ENCODE measurements around the gene SYT1.
"Not testable (repeated sequence)": the region's sequence is repeated elsewhere in the genome, so short reads cannot be mapped to it uniquely, and the experiment has no call there.

The SYT1 gene

DNA sequence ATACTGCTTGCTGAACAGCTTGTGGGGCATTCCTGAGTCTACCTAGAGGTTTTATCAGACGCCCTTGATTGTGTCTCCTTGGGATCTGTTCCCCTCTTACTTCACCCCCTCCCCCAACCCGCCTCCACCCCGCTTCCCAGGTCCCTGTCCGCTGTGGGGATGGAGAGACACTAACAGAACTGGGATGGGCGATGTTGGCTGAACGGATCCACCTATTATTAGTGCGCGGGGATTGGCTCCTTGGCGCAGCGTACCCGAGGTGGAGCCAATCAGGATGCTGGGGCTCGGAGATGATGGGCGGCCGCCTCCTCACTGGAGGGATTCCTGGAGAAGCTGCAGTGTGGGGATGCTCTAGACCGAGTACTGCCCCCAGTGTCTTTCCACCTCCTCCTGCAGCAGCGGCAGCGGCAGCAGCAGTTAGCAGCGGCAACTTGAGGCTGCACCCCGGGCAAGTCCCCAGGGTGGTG, at the start of gene SYT1:
Gene SYT1, plus strand, starts transcription at position 372 of the 467 bp plus-strand sequence.
- peak; percentile 95 for DNase-seq

DNA sequence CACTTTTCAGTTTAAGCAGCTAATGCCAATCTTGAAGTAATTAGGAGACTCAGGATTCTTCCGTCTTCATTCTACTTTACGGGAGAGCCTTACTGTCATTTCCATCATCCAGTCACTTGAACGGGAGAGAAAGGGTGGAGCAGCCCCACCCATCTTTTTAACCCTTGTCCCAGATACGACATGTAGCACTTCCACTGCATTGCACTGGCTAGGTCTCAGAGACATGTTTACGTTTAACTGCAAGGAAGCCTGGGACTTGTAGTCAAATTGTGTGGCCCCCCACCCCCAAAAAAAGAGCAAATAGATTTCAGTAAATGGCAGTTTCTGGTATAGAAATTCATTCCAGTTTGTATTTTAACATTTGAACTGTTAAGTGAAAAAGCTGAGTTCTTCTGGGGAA, 46.1 kb upstream of the SYT1 start:
- DNase-seq, result no peak

DNA sequence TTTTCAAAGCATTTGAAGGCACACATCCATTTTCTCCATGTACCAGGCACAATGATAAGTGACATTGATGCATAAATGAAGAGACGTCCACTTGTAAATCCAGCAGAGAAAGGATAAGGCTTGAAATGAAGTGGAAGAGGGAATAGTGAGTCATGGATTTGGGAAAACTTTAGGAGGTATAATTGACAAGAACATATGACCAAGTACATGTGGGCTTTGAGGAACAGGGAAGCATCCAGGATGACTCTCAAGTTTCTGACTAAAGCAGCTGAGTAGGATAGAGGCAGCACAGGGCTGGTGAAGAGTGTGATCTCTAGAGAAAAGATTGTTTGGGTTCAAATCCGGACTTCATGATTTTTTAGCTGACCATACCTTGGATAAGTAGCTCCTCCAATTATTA, 43.6 kb upstream of the SYT1 start:
- DNase-seq, result no peak

DNA sequence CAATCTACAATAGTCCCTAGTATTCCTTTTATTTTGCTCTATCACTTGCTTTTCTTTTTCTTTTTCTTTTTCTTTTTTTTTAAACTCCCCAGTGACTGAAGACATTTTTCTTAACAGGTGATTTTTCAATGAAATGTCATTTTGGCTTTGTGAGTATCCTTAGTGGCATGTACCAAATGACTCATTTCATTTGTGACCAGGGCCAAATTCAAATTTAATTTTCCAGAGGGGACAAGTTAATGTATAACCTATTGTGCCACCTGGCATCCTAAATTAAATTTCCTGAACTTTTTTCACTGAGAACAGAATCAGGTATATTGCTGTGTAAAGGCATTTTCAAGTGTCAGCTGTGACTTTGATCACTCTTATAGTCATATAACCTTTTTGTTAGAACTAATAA, 39.7 kb upstream of the SYT1 start:
- DNase-seq, result no peak

DNA sequence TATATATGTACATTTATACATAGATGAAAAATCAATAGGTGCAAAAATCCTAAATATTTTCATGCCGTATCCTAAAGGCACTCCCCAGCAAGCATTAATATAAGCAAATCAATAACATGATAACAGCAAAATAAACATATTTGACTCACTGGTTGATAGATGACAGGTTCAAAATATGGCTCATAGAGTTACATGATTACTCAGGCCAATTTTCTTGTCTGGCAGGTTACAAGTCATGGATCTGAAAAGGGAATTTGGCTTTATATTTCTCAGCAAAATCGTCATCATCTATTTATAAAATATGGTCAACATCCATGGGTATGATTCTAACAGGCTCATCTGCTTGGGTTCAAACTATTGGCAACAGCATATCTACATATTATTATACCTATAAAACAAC, 34.9 kb upstream of the SYT1 start:
- no peak for DNase-seq

DNA sequence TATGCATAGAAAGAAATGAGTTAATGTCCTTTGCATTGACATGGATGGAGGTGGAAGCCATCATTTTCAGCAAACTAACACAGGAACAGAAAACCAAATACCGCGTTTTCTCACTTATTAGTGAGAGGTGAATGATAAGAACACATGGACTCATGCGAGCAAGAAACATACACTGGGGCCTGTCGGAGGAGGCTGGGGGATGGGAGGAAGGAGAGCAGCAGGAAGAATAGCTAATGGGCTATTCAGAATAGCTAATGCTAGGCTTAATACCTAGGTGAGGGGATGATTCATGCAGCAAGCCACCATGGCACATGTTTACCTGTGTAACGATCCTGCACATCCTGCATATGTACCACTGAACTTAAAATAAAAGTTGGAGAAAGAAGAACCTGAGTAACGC, 29.1 kb upstream of the SYT1 start:
- DNase-seq, result no peak

DNA sequence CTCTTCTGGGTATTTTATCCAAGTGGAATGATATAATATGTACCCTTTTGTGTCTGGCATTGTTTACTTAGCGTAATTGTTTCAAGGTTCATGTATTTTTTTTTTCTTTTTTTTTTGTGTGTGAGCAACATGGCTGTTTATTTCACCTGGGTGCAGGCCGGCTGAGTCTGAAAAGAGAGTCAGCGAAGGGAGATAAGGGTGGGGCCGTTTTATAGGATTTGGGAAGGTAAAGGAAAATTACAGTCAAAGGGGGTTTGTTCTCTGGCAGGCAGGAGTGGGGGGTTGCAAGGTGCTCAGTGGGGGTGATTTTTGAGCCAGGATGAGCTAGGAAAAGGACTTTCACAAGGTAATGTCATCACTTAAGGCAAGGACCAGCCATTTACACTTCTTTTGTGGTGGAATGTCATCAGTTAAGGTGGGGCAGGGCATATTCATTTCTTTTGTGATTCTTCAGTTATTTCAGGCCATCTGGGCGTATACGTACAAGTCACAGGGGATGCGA, 24.0 kb upstream of the SYT1 start:
- not testable (repeated sequence) for DNase-seq

DNA sequence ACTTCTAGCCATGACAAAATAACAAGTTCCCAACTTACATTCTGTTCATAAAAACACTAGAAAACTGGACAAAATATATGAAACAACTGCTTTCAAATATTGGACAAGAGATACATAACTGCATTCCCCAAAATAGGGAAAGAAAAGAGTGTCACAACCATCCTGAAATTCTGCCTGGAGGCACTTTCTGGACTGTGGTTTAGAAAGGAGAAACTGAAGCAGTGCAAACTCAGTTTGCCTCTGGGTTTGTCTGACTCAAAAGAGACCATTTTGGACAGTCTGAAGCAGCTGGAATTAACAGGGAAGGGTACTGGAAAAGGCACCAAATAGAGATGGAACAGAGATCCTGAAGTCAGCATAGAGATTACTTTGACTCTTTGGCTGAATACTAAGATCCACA, 11.3 kb upstream of the SYT1 start:
- no peak for DNase-seq

DNA sequence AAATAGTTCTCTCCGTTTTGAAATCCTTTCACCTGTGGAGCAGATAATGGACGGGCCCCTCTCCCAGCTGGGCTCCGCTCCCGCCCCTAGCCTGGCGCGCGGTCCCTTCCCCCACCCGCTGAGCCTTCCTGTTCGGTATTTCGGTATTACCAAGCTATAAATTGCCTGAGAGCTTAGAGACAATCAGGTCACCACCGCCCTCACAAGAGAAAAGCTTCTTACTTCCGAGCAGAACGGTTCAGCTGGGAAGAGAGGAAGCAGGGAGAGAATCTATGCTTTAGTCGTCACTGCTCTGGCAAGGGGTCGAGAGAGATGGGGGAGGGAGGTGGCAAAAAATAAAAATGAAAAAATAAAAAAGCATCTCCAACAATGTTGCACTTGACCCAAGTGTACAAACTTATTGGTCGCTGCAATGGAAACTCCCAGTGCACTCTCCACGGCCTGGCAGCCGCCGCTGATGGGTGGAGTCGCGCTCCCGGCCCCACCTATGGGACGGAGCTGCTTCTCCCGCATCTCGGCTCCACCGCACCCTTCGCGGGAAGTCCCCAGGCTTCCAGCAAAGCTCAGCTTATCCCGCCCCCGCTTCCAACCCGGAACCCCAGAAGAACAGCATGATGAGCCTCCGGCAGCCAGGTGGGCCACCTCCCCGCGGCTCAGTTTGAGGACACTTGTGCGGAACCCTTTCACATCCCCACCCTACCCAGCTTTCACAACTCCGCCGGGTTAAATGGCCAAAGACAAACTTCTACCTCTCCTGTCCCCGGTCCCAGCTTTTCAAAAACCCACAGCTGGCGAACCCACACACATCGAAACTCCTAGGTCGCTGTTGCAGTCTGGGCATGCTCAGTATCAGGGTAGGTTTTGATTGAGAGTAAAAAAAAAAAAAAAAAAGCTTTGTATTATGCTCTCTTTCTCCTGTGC, 832 bp upstream of the SYT1 start:
- peak; percentile 88 for DNase-seq

DNA sequence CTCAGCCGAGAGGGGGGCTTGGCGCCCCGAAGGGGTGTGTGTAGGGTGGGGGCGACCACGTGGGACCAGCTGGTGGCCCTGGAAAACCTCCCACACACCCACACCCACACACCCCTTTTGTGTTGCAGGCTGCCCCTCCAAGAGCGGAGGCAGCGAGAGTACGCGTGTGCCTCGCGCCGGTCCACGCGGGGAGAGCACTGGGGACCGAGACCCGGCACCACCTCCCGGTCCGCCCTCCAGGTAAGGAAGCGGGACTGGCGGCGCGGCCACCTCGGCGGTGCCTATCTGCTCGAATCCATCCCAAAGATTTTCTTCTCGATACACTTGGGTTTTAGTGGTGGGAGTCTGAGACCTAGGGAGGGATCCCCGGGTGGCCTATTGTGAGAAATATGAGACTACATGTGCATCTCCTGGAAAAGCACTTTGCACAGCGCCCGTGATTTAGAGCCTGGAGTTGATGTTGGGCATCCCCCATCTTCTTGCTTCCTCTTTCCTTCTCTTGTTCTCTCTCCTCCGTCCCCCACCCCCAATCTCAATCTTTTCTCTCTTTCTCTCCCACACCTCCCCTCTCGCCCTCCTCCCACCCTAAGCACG, 393 bp downstream of the SYT1 start:
- DNase-seq, result peak; percentile 61

DNA sequence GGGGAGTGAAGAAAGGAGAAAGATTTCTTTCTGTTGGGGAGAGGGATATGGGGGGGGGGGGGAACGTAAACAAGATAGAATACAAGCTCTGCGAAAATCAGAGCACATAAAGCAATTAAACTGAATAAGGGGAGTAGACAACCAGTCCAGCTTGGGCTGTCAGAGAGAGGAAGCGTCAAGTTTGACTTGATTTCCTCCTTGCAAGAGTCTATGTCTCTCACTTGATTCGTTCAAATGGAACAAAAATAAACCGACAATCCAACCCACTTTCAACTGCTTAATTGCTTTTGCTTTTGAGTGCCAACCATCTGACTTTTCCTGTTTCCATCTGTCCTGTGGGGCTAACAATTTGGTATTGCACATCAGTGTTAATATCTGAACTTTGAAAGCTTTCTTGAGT, 942 bp downstream of the SYT1 start:
- DNase-seq, result peak; percentile 21

DNA sequence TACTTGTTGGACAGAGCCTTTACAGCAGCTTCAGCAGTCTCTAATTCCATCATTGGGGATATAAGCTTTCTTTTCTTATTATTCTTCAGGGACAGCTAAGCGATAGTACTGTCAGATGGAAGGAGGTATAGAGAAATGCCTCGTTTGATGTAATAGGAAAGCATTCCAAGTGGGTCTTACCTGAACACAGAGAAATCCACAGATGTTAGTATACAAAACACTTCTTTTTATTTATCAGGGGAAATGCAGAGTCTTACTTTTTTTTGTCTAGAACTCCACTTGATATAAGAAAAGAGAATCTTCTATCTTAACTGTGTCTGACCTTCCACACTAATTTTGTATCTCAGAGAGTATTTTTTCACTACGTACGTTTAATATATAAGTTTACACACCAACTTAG, 1.9 kb downstream of the SYT1 start:
- DNase-seq, result peak; percentile 48

DNA sequence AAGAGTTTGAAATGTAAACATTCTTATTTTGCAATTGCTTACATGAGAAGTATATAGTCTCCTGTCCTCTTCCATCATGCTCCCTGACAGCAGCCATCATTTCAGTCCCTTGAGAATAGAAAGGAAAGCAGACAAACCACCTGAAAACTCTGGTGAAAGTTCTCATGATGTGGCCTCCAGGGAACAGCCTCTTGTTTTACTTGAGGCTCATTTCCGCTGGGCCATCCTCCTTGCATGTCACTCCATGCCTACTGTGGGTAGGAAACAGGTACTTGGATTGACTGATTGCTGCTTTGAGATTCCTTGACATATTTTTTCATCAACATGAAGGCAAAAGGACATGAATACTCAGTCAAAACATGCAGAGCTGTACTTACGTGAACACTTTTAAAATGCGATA, 6.0 kb downstream of the SYT1 start:
- no peak for DNase-seq

DNA sequence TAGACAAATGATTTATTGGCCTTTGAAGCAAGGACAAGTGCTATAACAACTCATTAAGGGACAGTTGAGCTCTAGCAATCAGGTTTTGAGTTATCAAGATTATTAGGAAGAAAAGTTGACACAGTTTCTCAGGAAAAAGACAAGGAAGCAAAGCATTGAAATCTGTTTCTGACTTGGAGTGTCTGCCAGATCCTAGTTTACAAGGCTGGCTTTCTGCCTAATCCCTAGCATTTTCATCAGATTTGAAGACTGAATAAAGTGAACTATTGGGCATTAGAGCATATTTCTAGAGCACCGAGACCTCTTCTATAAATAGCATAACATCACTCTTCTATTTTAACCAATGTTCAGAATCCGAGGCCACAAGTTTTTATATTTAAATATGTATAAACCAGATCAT, 7.0 kb downstream of the SYT1 start:
- DNase-seq, result no peak

DNA sequence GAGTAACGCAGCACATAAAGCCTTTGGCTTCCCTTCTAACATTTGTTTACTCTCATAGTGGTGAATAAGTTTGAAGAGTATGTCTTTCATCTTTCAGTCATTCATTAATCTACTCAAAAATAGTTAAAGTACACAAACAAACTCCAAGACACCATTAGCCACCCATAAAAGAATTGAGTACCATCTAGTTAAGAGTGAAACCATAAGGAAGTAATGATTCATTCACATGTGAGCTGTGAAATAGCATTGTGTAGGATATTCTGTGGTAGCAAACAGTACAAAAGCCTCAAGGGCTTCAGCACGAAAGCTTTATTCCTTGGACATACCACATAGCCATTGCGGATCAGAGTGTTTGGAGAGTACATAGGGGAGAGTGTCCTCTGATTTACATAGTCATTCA, 13.9 kb downstream of the SYT1 start:
- no peak for DNase-seq

DNA sequence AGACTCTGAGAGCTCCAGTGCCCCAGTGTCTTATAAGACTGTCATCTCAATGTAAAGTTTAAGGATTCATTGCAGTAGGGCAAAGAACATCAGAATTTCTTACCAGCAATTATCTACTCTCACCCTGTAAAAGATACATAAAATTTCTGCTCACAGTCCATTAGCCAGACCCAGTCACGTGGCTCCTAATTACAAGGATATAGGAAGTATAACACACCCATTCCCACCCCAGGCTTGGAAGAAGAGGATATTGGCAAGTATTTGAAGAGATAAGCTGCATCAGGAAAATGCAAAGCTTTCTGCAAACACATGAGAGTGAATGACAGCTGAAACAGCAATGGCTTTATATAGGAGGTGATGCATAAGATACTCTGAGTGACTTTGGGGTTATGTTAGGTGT, 14.3 kb downstream of the SYT1 start:
- no peak for DNase-seq

DNA sequence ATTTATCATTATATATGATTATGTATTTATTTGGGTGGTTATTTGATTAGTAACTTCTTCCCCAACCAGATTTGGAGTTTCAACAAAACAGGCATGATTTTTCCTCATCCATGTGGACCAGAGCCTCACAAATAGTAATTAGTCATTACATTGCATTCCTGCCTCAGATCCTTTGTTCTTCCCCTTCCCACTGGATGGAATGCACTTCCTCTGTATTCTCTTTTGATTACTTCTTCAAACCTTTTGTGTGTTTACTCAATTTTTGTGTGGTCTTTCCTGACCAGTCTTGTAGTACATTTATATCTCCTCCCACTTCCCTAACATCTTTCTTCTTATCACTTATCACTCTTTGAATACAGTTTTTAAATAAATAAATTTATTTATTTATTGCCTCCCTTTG, 15.5 kb downstream of the SYT1 start:
- no peak for DNase-seq

DNA sequence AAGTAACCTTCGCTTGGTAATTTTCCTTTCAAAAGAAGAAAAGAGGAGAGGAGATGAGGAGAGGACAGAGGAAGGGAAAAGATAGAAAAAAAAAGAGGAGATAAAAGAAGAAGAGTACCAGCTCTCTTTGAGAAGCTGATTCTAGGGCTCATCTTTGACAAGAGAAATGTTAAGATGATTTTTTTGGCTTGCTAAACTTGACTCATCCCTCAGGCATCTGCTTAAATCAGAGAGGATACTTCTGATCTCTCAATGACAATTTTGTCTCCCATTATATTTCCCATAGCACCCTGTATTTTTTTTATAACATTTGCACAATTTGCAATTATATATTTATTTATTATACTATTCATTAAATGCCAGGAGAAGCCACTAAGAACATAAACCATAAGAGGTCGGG, 17.1 kb downstream of the SYT1 start:
- DNase-seq, result no peak

DNA sequence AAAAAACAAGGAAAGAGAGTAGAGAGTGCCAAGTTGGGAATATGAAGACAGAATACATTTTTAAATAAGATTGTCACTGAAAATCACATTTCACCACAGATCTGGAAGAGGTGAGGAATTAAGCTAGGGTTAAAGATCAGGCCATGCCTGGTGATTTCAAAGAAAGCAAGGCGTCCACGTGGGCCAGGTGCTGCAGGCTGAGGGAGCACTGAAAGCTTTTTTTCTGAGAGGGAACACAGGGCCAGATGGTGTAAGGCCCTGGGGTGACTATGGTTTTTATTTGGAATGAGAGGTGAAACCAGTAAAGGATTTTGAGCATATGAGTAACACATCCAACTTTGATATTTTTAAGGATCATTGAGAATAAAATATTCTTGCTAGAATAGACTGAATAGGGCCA, 20.9 kb downstream of the SYT1 start:
- no peak for DNase-seq

DNA sequence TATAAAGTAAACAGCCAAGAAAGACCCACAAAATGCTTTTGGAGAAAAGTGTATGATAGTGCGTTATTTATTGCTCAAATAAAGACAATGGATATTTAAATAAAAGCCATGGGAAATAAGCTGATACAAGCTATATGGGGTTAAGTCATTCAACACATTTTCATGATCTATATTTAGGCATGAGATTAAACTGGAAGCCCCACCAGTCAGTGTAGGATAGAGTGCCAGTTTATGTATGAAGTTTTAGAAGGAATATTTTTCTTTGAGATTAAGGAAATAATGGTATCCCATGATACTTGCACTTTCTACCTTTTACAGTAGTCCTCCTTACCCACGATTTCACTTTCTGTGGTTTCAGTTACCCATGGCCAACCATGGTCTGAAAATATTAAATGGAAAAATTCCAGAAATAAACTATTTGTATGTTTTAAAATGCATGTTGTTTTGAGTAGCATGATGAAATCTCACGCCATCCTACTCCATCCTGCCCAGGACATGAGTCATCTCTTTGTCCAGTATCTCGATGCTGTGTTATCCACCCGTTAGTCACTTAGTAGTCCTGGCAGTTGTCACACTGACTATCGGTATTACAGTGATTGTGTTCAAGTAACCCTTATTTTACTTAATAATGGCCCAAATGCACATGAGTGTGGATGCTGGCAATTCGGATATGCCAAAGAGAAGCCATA, 22.3 kb downstream of the SYT1 start:
- no peak for DNase-seq

DNA sequence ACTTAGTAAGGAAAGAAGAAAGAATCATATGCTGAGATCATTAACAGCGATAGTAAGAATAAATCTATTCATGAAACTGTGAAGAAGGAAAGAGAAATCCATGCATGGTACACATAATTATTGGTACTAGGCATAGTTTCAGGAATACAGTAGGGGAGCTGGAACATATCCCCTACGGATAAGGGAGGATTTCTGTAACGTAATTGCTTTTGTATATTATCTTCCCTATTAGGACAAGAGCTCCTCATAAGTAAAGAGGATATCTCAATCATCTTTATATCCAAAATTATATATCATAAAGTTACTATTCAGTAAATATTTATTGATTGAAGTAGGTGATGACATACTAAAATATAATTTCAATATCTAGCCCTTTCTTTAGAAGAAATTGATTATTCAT, 22.9 kb downstream of the SYT1 start:
- no peak for DNase-seq

DNA sequence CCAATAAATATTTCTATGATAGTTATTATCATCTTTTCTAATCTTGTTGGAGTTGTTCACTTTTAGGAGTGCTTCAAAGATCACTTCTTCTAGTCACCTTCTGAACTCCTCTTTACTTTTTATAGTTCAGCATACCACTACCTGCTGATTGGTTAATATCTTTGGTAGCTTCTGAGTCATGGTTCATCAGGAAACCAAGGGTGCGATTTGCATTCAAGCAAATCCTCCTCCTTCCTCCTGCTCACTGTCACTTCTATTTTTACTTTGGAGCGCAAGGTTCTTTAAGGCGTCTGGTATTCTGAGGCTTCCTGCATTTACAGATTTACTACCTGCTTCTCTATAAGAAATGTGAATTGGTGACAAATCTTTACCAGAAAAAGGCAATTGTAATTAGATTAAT, 24.0 kb downstream of the SYT1 start:
- no peak for DNase-seq

DNA sequence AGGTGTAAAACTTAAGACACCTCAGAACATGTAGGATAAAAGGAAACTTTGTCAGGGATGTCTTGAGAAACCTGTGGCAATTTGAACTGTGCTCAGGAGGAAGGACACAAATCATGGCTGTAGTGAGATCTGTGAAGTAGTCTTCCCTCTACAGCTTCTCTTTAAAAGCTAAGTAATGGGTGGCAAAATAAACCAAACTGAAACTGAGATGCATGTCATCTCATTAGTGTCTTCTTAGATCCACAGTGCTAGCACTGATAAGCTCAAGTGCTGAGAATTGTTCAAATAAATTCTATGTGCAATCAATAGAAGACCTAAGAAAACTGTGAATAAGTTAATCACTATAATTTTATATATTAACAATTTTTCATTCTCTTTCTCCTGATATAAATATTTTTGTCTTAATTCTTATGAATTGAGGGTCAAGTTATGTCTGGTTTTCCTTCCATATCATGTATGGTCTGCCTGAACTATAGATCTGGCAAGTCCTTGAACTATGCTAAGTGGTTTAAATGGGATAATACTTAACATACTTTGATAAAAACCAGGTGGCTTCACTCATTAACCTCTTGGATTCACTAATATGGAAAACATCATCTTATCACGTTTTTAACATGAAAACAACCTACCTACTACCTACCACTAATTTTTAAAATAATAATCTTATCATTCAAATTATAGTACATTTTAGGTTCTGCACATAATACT, 27.2 kb downstream of the SYT1 start:
- DNase-seq, result no peak

Data from NCI-H748 treated with DMSO at 0.1 percent for 48 hours (cell line).